Breast epithelium (tissue), 4 donors: ENCODE results near the gene NEFH. TPM values are rescaled to one million over a fixed set of nuclear protein-coding genes. Genes with fewer than 3 reads are reported as not detected.

Experiments
- DNase-seq, 2 donors: peaks; one replicate each; pipeline ENCODE4 v3.0.0-alpha.2; 2019; ENCODE audit warnings: low spot score in 2 of 2
- H3K27ac ChIP-seq, 2 donors: fragments of 200-600 bp; sonication (generic) in 1 of 2; one replicate each; pipeline ENCODE4 v1.5.1; 2016 to 2019; ENCODE audit warnings: mild to moderate bottlenecking in 1 of 2
- H3K27me3 ChIP-seq, 2 donors: fragments of 200-600 bp; sonication (generic) in 1 of 2; one replicate each; pipeline versions ENCODE4 v1.5.1 to v1.6.0; 2017 to 2019; ENCODE audit warnings: control low read depth in 1 of 2, mild to moderate bottlenecking in 1 of 2
- H3K36me3 ChIP-seq: fragments of 200-600 bp; one replicate; pipeline ENCODE4 v1.5.1; 2019
- H3K4me1 ChIP-seq, 2 donors: fragments of 200-600 bp; sonication (generic); one replicate each; pipeline ENCODE4 v1.5.1; 2016 to 2019; ENCODE audit warnings: control low read depth in 1 of 2
- H3K4me3 ChIP-seq, 3 donors: fragments of 200-600 bp; sonication (generic); 1 replicate in 2 of 3; 2 replicates in 1 of 3; pipeline ENCODE4 v1.5.1; 2016 to 2019; ENCODE audit warnings: mild to moderate bottlenecking in 3 of 3, moderate library complexity in 2 of 3
- H3K9me3 ChIP-seq, 2 donors: fragments of 200-600 bp; sonication (generic) in 1 of 2; one replicate each; pipeline ENCODE4 v1.5.1; 2016 to 2019; ENCODE audit warnings: control low read depth in 1 of 2
- CTCF ChIP-seq, 3 donors: fragments of 450-650 bp; IDR thresholded peaks; one replicate each; pipeline ENCODE4 v1.5.1; 2016 to 2017; ENCODE audit warnings: antibody characterized with exemption in 3 of 3, mild to moderate bottlenecking in 3 of 3, moderate library complexity in 3 of 3
- POLR2A ChIP-seq: fragments of 450-650 bp; IDR thresholded peaks from one replicate; pipeline ENCODE4 v1.6.1; 2016; ENCODE audit warnings: antibody characterized with exemption, mild to moderate bottlenecking, moderate library complexity
- POLR2AphosphoS5 ChIP-seq, 3 donors: sonication (generic); formaldehyde crosslinking; IDR thresholded peaks; one replicate each; pipeline ENCODE4 v1.6.1; 2017; ENCODE audit warnings: antibody characterized with exemption in 3 of 3
- intact Hi-C: fragments of 100-400 bp; cut with DNase I; formaldehyde crosslinking; loops from one replicate; pipeline ENCODE4 v1.15.1; 2023; ENCODE audit warnings: low total_unique reads
- total RNA-seq, 3 donors: library from RNA; depleted of rRNA; stranded (reverse); fragments of >200 nt; gene quantifications; one replicate each; pipeline ENCODE4 v1.1.0, GENCODE V29; 2016

NEFH gene
- total RNA-seq, 3 donors from 2014 or later: 0.29 to 0.33 (median 0.32) TPM

GRCh38 chr22:29531419-29531818 lies 51.4 kb downstream of the NEFH start:
- Histone ChIP-seq H3K9me3 (no peaks in the 10 kb centered on the region), H3K4me3 (no peak overlapping the region), H3K27me3 (no peaks in the 10 kb centered on the region), H3K4me1 (no peaks in the 10 kb centered on the region), H3K36me3 (peaks cover 21% of the 10 kb centered on the region), H3K27ac (no peak overlapping the region)
- no peak for TF ChIP-seq POLR2A
- no peak for TF ChIP-seq POLR2AphosphoS5 (IDR thresholded peaks at IDR 0.05)
- no peak for TF ChIP-seq CTCF (IDR thresholded peaks at IDR 0.05)
- no peak for DNase-seq
- intact Hi-C loops: no loop called here

GRCh38 chr22:29536411-29536810 lies 56.4 kb downstream of the NEFH start:
- DNase-seq: no peak
- H3K4me1 ChIP-seq: no peaks in the 10 kb centered on the region
- no peaks in the 10 kb centered on the region for H3K9me3 ChIP-seq
- no peak overlapping the region for H3K27ac ChIP-seq
- H3K4me3 ChIP-seq: no peak overlapping the region
- H3K36me3 ChIP-seq: peaks cover 20% of the 10 kb centered on the region
- intact Hi-C loops: no loop called here
- H3K27me3 ChIP-seq: no peaks in the 10 kb centered on the region
- TF ChIP-seq POLR2A: no peak
- TF ChIP-seq CTCF (IDR thresholded peaks at IDR 0.05): no peak
- TF ChIP-seq POLR2AphosphoS5 (IDR thresholded peaks at IDR 0.05): no peak

GRCh38 chr22:29539105-29539504 lies 59.1 kb downstream of the NEFH start:
- Histone ChIP-seq H3K27ac (no peak overlapping the region), H3K27me3 (no peaks in the 10 kb centered on the region), H3K9me3 (no peaks in the 10 kb centered on the region), H3K4me3 (no peak overlapping the region), H3K4me1 (no peaks in the 10 kb centered on the region), H3K36me3 (peaks cover 10% of the 10 kb centered on the region)
- no peak for TF ChIP-seq POLR2AphosphoS5 (IDR thresholded peaks at IDR 0.05)
- TF ChIP-seq CTCF (IDR thresholded peaks at IDR 0.05): no peak
- TF ChIP-seq POLR2A: no peak
- no peak for DNase-seq
- intact Hi-C loops: no loop called here

Other genes with a start within 250 kb of the NEFH start
- gene RHBDD3, start 212.2 kb upstream of the NEFH start, total RNA-seq: 10 to 100 TPM; 16.2 to 31.8 (median 28.2) TPM
- 100 to 1,000 TPM; 165 to 224 (median 220) TPM for gene EWSR1, start 211.9 kb upstream of the NEFH start, total RNA-seq
- 10 to 100 TPM; 12.2 to 19.3 (median 15.7) TPM for gene GAS2L1, start 173.6 kb upstream of the NEFH start, total RNA-seq
- 1 to 10 TPM; 2.7 to 4.7 (median 4.3) TPM for gene RASL10A, start 164.5 kb upstream of the NEFH start, total RNA-seq
- 10 to 100 TPM; 55.7 to 58.7 (median 58.2) TPM for gene AP1B1, start 91.6 kb upstream of the NEFH start, total RNA-seq
- not detected for gene RFPL1, start 41.6 kb upstream of the NEFH start, total RNA-seq
- 10 to 100 TPM; 33.2 to 55.4 (median 48.0) TPM for gene THOC5, start 73.5 kb downstream of the NEFH start, total RNA-seq
- gene NIPSNAP1, start 100.9 kb downstream of the NEFH start, total RNA-seq: 10 to 100 TPM in 2 of 3 donors, 1 to 10 TPM in 1; 7.4 to 29.3 (median 28.5) TPM
- gene NF2, start 123.4 kb downstream of the NEFH start, total RNA-seq: 10 to 100 TPM; 21.1 to 36.1 (median 31.8) TPM
- gene CABP7, start 239.8 kb downstream of the NEFH start, total RNA-seq: not detected